ENCODE data around the gene TSPAN4.
A peak's percentile ranks its signal among the peaks of the same experiment; 100 is the strongest.

TSPAN4 gene

DNA sequence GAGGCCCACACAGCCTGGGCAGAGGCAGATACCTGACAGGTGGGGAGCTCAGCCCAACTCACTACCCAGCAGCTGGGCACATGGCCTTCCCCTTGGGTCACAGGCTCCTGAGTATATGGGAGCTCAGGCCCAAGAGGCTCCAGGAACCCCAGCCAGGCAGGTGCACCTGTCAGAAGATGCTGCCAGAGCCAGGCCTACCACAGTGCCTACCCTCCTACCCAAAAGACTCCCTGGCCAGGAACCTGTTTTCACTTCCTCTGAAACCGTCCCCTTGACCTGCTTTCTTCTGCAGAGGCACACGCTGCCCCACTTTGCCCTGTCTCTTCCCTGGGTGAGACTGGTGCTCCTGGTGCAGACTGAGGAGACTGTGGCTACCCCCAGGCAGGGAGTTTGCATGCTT, 65.0 kb downstream of the TSPAN4 start:
- Histone ChIP-seq H3K4me3 (ENCODE audit: low read length in 2 of 2) (no peak overlapping the region), H3K9me3 (ENCODE audit: control insufficient read depth in 2 of 2, low read length in 2 of 2) (no peaks in the 10 kb centered on the region), H3K9ac (ENCODE audit: low read length in 2 of 2) (no peak overlapping the region), H3K36me3 (ENCODE audit: control insufficient read depth in 2 of 2, insufficient read depth in 2 of 2, low read length in 2 of 2) (peaks cover 4 to 19% of the 10 kb centered on the region in 2 donors), H3K27ac (ENCODE audit: low read length) (no peak overlapping the region), H3K27me3 (ENCODE audit: control insufficient read depth in 1 of 2, insufficient read depth in 2 of 2, low read length in 2 of 2) (no peaks in the 10 kb centered on the region), H3K4me1 (ENCODE audit: control insufficient read depth, insufficient read depth, low read length) (peaks cover 20% of the 10 kb centered on the region)

DNA sequence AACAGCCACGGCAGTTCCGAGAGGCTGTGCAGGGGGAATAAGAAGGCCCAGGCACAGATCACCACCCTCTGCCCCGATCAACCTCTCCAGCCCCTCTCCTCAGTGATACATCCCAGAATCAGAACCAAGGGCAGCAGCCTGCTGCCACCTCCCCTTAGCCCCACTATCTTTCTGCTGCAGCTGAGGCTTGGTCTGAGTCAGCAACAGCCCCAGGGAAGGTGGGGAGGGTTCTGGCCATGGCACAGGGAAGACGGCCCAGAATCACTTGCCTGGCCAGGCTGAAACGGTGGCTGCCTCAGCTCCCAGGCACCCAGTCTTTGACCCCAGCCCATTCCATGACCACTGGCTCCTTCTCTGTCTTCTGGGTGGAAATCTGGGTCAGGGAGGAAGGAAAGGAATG, 65.6 kb downstream of the TSPAN4 start:
- no peak overlapping the region for H3K27ac ChIP-seq (ENCODE audit: low read length)
- no peak overlapping the region for H3K9ac ChIP-seq (ENCODE audit: low read length in 2 of 2)
- peaks cover 20% of the 10 kb centered on the region for H3K4me1 ChIP-seq (ENCODE audit: control insufficient read depth, insufficient read depth, low read length)
- peaks cover under 1 to 14% of the 10 kb centered on the region in 2 donors for H3K36me3 ChIP-seq (ENCODE audit: control insufficient read depth in 2 of 2, insufficient read depth in 2 of 2, low read length in 2 of 2)
- no peak overlapping the region for H3K4me3 ChIP-seq (ENCODE audit: low read length in 2 of 2)
- H3K9me3 ChIP-seq (ENCODE audit: control insufficient read depth in 2 of 2, low read length in 2 of 2): no peaks in the 10 kb centered on the region
- no peaks in the 10 kb centered on the region for H3K27me3 ChIP-seq (ENCODE audit: control insufficient read depth in 1 of 2, insufficient read depth in 2 of 2, low read length in 2 of 2)

DNA sequence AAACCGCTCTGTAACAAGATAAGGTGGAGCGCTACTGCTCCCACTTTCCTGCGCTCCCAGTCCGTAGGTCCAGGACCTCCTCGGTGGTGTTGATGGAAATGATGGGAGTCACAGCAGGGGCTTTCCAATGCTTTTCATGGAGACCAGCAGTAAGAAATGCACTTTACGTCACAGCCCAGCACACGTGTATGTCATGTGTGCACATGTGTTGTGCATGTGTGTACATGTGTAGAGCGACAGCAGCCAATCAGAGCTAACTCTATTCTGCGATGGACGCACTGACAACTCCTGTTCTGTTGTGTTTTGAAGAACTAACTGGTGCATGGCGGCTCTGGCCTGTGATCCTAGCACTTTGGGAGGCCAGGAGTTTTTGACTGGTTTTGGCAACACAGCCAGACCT, 66.8 kb downstream of the TSPAN4 start:
- no peak overlapping the region for H3K27ac ChIP-seq (ENCODE audit: low read length)
- no peak overlapping the region for H3K4me3 ChIP-seq (ENCODE audit: low read length in 2 of 2)
- peaks cover 20% of the 10 kb centered on the region for H3K4me1 ChIP-seq (ENCODE audit: control insufficient read depth, insufficient read depth, low read length)
- H3K27me3 ChIP-seq (ENCODE audit: control insufficient read depth in 1 of 2, insufficient read depth in 2 of 2, low read length in 2 of 2): no peaks in the 10 kb centered on the region
- peaks cover 0 to 7% of the 10 kb centered on the region in 2 donors for H3K36me3 ChIP-seq (ENCODE audit: control insufficient read depth in 2 of 2, insufficient read depth in 2 of 2, low read length in 2 of 2)
- H3K9ac ChIP-seq (ENCODE audit: low read length in 2 of 2): no peak overlapping the region
- no peaks in the 10 kb centered on the region for H3K9me3 ChIP-seq (ENCODE audit: control insufficient read depth in 2 of 2, low read length in 2 of 2)

DNA sequence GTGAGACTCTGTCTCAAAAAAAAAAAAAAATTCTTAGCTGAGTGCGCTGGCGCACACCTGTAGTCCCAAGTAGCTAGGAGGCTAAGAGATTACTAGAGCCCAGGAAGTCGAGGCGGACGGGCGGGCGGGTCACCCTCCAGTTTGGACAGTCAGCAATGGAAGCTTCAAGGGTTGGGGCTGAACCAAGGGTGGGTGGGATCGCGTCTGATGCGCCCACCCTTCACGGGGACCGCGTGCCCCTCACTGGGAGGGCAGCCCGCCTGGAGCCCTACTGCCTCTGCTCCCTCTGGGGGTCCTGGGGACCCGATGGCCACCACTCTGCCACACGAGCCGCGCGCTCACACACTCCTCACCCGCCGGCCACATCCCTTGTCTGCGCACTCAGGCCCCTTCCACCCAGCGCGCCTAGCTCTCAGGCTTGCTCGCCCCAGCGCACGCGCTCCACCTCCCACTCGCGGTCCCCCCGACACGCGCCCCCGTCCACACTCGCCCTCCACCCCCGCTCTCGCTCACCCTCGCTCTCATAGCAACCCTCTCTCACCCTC, 67.5 kb downstream of the TSPAN4 start:
- no peak overlapping the region for H3K27ac ChIP-seq (ENCODE audit: low read length)
- H3K27me3 ChIP-seq (ENCODE audit: control insufficient read depth in 1 of 2, insufficient read depth in 2 of 2, low read length in 2 of 2): no peaks in the 10 kb centered on the region
- H3K36me3 ChIP-seq (ENCODE audit: control insufficient read depth in 2 of 2, insufficient read depth in 2 of 2, low read length in 2 of 2): peaks cover 0 to 2% of the 10 kb centered on the region in 2 donors
- H3K9ac ChIP-seq (ENCODE audit: low read length in 2 of 2): peak overlapping the region; percentile 62 to 71
- peaks cover 20% of the 10 kb centered on the region for H3K4me1 ChIP-seq (ENCODE audit: control insufficient read depth, insufficient read depth, low read length)
- H3K9me3 ChIP-seq (ENCODE audit: control insufficient read depth in 2 of 2, low read length in 2 of 2): no peaks in the 10 kb centered on the region
- peak overlapping the region; percentile 79 to 84 for H3K4me3 ChIP-seq (ENCODE audit: low read length in 2 of 2)

DNA sequence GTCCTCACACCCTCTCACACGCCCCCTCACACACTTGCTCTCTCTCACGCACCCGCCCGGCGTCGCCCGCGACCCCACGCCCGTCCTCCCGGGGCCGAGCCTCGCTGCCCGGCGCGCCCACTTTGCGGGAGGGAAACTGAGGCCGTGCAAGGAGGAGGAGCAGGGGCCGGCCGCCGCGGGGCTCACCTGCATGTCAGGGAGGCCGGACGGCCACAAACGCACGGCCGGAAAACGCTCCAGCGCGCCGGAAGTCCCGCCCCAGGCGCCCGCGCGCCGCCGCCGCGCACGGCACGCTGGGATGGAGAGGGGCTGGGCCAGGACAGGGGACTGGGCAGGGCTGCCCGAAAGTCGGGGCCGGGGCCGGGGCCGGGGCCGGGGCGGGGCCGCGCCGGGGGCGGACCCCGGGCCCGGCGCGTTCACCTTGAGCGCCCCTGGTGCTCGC, 68.0 kb downstream of the TSPAN4 start, which contains the start of gene CHID1:
Gene CHID1 (minus strand): TSS at position 222 of the 442 bp plus-strand sequence. CDS start 5,994 bp downstream, outside the sequence.
- no peaks in the 10 kb centered on the region for H3K9me3 ChIP-seq (ENCODE audit: control insufficient read depth in 2 of 2, low read length in 2 of 2)
- peak within 1 kb of the TSS; percentile 79 to 84 for H3K4me3 ChIP-seq (ENCODE audit: low read length in 2 of 2)
- no peaks in the 10 kb centered on the region for H3K27me3 ChIP-seq (ENCODE audit: control insufficient read depth in 1 of 2, insufficient read depth in 2 of 2, low read length in 2 of 2)
- H3K36me3 ChIP-seq (ENCODE audit: control insufficient read depth in 2 of 2, insufficient read depth in 2 of 2, low read length in 2 of 2): peaks cover 0 to 2% of the 10 kb centered on the region in 2 donors
- H3K4me1 ChIP-seq (ENCODE audit: control insufficient read depth, insufficient read depth, low read length): peaks cover 20% of the 10 kb centered on the region
- H3K27ac ChIP-seq (ENCODE audit: low read length): peak within 1 kb of the TSS; percentile 70
- H3K9ac ChIP-seq (ENCODE audit: low read length in 2 of 2): peak within 1 kb of the TSS; percentile 75 to 85

DNA sequence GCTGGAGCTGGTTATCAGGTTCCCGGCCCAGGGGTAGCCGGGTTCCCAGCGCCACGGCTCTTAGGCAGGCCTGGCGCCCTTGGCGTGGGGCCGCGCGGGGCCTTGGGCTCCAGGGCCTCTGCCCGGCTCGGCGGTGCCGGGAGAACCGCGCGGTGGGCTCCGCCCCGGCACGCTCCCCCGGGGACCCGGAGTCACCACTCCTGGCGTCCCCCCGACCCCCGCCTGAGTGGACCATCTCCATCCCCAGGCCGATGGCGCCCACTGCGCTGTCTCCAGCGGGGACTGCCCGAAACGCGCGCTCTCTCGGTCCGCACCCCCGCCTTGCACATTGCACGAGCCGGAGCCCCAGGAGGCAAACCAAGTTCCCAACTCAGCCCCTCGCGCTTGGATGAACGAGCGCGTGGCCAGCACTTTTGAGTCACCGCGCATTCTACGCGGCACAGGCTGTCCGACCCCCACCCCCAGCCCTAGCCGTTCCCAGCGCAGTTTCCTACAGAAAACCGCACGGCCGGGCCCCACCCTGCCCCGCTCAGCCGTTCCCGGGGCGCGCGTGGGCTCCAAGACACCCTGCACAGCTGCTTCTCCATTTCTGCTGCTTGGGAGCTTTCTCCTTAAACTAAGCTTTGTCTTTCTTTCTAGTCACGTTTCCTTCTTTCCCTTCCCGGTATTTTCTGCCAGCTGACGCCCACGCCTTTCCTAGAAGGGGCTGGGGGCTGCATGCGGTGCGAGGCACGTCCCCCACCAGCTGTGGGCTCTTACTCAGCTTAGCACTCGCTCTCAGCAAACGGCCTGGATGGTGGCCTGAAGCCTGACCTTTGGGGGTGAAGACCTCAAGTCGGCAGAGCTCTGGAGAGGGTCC, 68.6 kb downstream of the TSPAN4 start:
- H3K9me3 ChIP-seq (ENCODE audit: control insufficient read depth in 2 of 2, low read length in 2 of 2): no peaks in the 10 kb centered on the region

DNA sequence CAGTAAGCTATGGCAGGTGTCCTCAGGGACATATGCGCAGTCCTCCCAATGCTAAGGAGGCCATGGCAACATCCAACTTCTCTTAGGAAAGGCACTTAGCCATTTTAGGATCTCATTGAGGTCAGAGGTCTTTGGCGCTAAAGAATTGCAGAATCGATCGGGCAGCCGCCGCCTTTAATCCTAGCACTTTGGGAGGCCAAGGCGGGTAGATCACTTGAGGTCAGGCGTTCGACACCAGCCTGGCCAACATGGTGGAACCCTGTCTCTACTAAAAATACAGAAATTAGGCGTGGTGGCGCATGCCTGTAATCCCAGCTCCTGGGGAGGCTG, 69.2 kb downstream of the TSPAN4 start:
- H3K9me3 ChIP-seq (ENCODE audit: control insufficient read depth in 2 of 2, low read length in 2 of 2): no peaks in the 10 kb centered on the region
- H3K36me3 ChIP-seq (ENCODE audit: control insufficient read depth in 2 of 2, insufficient read depth in 2 of 2, low read length in 2 of 2): peaks cover 0 to 2% of the 10 kb centered on the region in 2 donors
- H3K27me3 ChIP-seq (ENCODE audit: control insufficient read depth in 1 of 2, insufficient read depth in 2 of 2, low read length in 2 of 2): no peaks in the 10 kb centered on the region
- H3K27ac ChIP-seq (ENCODE audit: low read length): peak overlapping the region; percentile 70
- H3K9ac ChIP-seq (ENCODE audit: low read length in 2 of 2): peak overlapping the region; percentile 75 to 85
- peaks cover 20% of the 10 kb centered on the region for H3K4me1 ChIP-seq (ENCODE audit: control insufficient read depth, insufficient read depth, low read length)
- H3K4me3 ChIP-seq (ENCODE audit: low read length in 2 of 2): peak overlapping the region in 1 of 2 donors; percentile 84

More for the DNA sequence above, 68.6 kb downstream of the TSPAN4 start:
- Histone ChIP-seq H3K9ac (ENCODE audit: low read length in 2 of 2) (peak overlapping the region; percentile 75 to 85), H3K4me3 (ENCODE audit: low read length in 2 of 2) (peak overlapping the region; percentile 73 to 84), H3K36me3 (ENCODE audit: control insufficient read depth in 2 of 2, insufficient read depth in 2 of 2, low read length in 2 of 2) (peaks cover 0 to 2% of the 10 kb centered on the region in 2 donors), H3K27ac (ENCODE audit: low read length) (peak overlapping the region; percentile 70), H3K27me3 (ENCODE audit: control insufficient read depth in 1 of 2, insufficient read depth in 2 of 2, low read length in 2 of 2) (no peaks in the 10 kb centered on the region), H3K4me1 (ENCODE audit: control insufficient read depth, insufficient read depth, low read length) (peaks cover 20% of the 10 kb centered on the region)

DNA sequence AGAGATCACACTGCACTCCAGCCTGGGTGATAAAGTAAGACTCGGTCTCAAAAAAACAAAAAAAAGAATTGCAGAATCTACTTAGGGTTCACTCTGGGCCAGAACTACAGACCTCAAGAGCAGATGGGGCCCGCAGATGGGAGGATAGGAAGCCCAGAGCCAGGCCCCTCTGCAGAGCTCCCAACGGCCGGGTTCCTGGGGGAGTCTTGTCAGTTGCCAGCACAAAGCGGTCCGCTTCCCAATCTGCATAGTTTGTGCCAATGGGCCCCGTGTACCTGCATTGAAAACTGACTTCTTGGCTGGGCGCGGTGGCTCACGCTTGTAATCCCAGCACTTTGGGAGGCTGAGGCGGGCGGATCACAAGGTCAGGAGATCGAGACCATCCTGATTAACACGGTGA, 69.6 kb downstream of the TSPAN4 start:
- Histone ChIP-seq H3K27me3 (ENCODE audit: control insufficient read depth in 1 of 2, insufficient read depth in 2 of 2, low read length in 2 of 2) (no peaks in the 10 kb centered on the region), H3K4me1 (ENCODE audit: control insufficient read depth, insufficient read depth, low read length) (peaks cover 20% of the 10 kb centered on the region), H3K27ac (ENCODE audit: low read length) (no peak overlapping the region)

DNA sequence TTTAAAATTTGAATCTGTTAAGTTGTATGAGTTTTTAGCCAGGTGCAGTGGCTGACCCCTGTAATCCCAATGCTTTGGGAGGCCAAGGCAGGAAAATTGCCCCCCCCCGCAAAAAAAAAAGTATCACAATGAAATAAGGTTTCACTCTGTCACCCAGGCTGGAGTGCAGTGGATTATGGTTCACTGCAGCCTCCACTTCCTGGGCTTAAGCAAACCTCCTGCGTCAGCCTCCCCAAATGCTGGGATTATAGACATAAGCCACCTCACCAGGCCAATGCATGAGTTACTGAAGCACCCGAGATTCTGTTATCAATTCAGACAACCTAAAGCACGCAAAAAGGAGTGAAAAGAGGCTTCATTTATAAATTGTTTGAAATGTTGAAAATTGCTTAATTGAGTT, 70.4 kb downstream of the TSPAN4 start:
- Histone ChIP-seq H3K4me1 (ENCODE audit: control insufficient read depth, insufficient read depth, low read length) (peaks cover 19% of the 10 kb centered on the region), H3K4me3 (ENCODE audit: low read length in 2 of 2) (no peak overlapping the region), H3K9me3 (ENCODE audit: control insufficient read depth in 2 of 2, low read length in 2 of 2) (no peaks in the 10 kb centered on the region), H3K36me3 (ENCODE audit: control insufficient read depth in 2 of 2, insufficient read depth in 2 of 2, low read length in 2 of 2) (peaks cover 0 to 2% of the 10 kb centered on the region in 2 donors), H3K27ac (ENCODE audit: low read length) (no peak overlapping the region), H3K9ac (ENCODE audit: low read length in 2 of 2) (no peak overlapping the region), H3K27me3 (ENCODE audit: control insufficient read depth in 1 of 2, insufficient read depth in 2 of 2, low read length in 2 of 2) (no peaks in the 10 kb centered on the region)

More for the DNA sequence above, 69.6 kb downstream of the TSPAN4 start:
- Histone ChIP-seq H3K4me3 (ENCODE audit: low read length in 2 of 2) (no peak overlapping the region), H3K9ac (ENCODE audit: low read length in 2 of 2) (no peak overlapping the region), H3K36me3 (ENCODE audit: control insufficient read depth in 2 of 2, insufficient read depth in 2 of 2, low read length in 2 of 2) (peaks cover 0 to 2% of the 10 kb centered on the region in 2 donors), H3K9me3 (ENCODE audit: control insufficient read depth in 2 of 2, low read length in 2 of 2) (no peaks in the 10 kb centered on the region)

DNA sequence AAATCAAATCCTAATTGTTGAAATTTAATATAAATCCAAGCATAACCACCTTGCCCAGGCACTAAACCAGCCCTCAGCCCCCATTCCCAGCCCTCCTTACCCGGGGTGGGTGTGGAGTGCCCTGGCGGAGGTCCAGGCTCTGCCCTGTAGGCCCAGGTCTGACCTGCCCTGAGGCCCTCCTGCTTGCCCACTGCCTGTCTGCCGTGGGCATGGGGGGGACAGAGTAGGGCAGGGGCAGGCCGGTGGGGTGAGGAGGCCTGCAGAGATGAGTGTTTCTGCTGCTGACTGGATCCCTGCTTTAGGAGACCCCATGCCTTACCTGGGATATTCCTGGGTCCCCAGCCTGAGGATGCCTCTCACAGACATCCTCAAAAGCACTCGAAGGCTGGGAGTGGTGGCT, 71.6 kb downstream of the TSPAN4 start:
- no peak overlapping the region for H3K9ac ChIP-seq (ENCODE audit: low read length in 2 of 2)
- H3K9me3 ChIP-seq (ENCODE audit: control insufficient read depth in 2 of 2, low read length in 2 of 2): no peaks in the 10 kb centered on the region
- H3K27me3 ChIP-seq (ENCODE audit: control insufficient read depth in 1 of 2, insufficient read depth in 2 of 2, low read length in 2 of 2): no peaks in the 10 kb centered on the region
- no peaks in the 10 kb centered on the region for H3K36me3 ChIP-seq (ENCODE audit: control insufficient read depth in 2 of 2, insufficient read depth in 2 of 2, low read length in 2 of 2)
- H3K4me1 ChIP-seq (ENCODE audit: control insufficient read depth, insufficient read depth, low read length): peaks cover 18% of the 10 kb centered on the region
- no peak overlapping the region for H3K4me3 ChIP-seq (ENCODE audit: low read length in 2 of 2)
- no peak overlapping the region for H3K27ac ChIP-seq (ENCODE audit: low read length)

All from stomach smooth muscle (tissue), 2 donors.